Renal cortex interstitium (tissue), 11 donors: Measurements from ENCODE around the gene RNU1-1. TPM values are rescaled to one million over a fixed set of nuclear protein-coding genes. Genes with fewer than 3 reads are reported as not detected.
A peak's percentile ranks its signal among the peaks of the same experiment; 100 is the strongest.
"Not testable (repeated sequence)": the region's sequence is repeated elsewhere in the genome, so short reads cannot be mapped to it uniquely, and the experiment has no call there.

Experiments
- DNase-seq, 11 donors: peaks; one replicate each; pipeline ENCODE4 v3.0.0-alpha.2; 2013; ENCODE audit warnings: low read depth in 9 of 11, low spot score in 4 of 11; ENCODE audit errors: extremely low read depth in 1 of 11
- polyA plus RNA-seq, 3 donors: library from polyadenylated mRNA; unstranded; fragments of 120-200 nt; gene quantifications; one replicate each; pipeline ENCODE4 v1.2.1, GENCODE V29; 2013; ENCODE audit not compliant: insufficient read length in 3 of 3

The RNU1-1 gene
- polyA plus RNA-seq, 3 donors = 1.5 TPM; not detected in 2

- not testable (repeated sequence) for DNase-seq
These were observed 13.1 kb downstream of the RNU1-1 start for GRCh38 chr1:16500975-16501374.

GRCh38 chr1:16500466-16500865, 13.6 kb downstream of the RNU1-1 start:
- not testable (repeated sequence) for DNase-seq

GRCh38 chr1:16498573-16499413, 15.3 kb downstream of the RNU1-1 start:
- DNase-seq = peak; percentile 75 to 90 (median 86)

GRCh38 chr1:16498047-16498446, 16.0 kb downstream of the RNU1-1 start:
- DNase-seq = not testable (repeated sequence)

- not testable (repeated sequence) for DNase-seq
These were observed 16.6 kb downstream of the RNU1-1 start for GRCh38 chr1:16497474-16497904.

- DNase-seq = not testable (repeated sequence)
These were observed 20.4 kb downstream of the RNU1-1 start for GRCh38 chr1:16493731-16494130.

- not testable (repeated sequence) for DNase-seq
These were observed 21.1 kb downstream of the RNU1-1 start for GRCh38 chr1:16492937-16493336.

- DNase-seq = no peak
These were observed 22.9 kb downstream of the RNU1-1 start for GRCh38 chr1:16491056-16491675.

GRCh38 chr1:16489195-16489880, 24.7 kb downstream of the RNU1-1 start:
- DNase-seq = not testable (repeated sequence)

GRCh38 chr1:16487011-16487410, 27.1 kb downstream of the RNU1-1 start:
- DNase-seq = not testable (repeated sequence)

GRCh38 chr1:16486316-16486715, 27.8 kb downstream of the RNU1-1 start:
- not testable (repeated sequence) for DNase-seq

GRCh38 chr1:16484931-16485330, 29.2 kb downstream of the RNU1-1 start:
- DNase-seq = no peak

- DNase-seq = no peak
These were observed 29.6 kb downstream of the RNU1-1 start for GRCh38 chr1:16484501-16484835.

- not testable (repeated sequence) for DNase-seq
These were observed 30.2 kb downstream of the RNU1-1 start for GRCh38 chr1:16483639-16484500.

- not testable (repeated sequence) for DNase-seq
These were observed 30.9 kb downstream of the RNU1-1 start for GRCh38 chr1:16483146-16483545.

- no peak for DNase-seq
These were observed 36.0 kb downstream of the RNU1-1 start for GRCh38 chr1:16478091-16478490.

- DNase-seq = not testable (repeated sequence)
These were observed 38.0 kb downstream of the RNU1-1 start for GRCh38 chr1:16475771-16476770.

- DNase-seq = not testable (repeated sequence)
These were observed 39.2 kb downstream of the RNU1-1 start for GRCh38 chr1:16474891-16475290.
